Central memory CD4-positive, alpha-beta T cell (primary cell): Measurements from ENCODE around the gene BTBD1.
A peak's percentile ranks its signal among the peaks of the same experiment; 100 is the strongest.

Experiments used
- DNase-seq: peaks from one replicate; pipeline ENCODE4 v3.0.0; 2022
- total RNA-seq, 3 experiments: gene quantifications; one replicate each; lab custom pipeline; 2026; lab: John Stamatoyannopoulos, UW

Gene BTBD1
- total RNA-seq: 43.2 to 100 (median 100) reads per million in 3 experiments

- peak; percentile 75 for DNase-seq
These were observed at the start of gene BTBD1 for GRCh38 chr15:83066734-83067637. Gene BTBD1, minus strand, starts transcription at chr15:83067252. Its CDS starts 101 bp downstream, at chr15:83067151.

DNA sequence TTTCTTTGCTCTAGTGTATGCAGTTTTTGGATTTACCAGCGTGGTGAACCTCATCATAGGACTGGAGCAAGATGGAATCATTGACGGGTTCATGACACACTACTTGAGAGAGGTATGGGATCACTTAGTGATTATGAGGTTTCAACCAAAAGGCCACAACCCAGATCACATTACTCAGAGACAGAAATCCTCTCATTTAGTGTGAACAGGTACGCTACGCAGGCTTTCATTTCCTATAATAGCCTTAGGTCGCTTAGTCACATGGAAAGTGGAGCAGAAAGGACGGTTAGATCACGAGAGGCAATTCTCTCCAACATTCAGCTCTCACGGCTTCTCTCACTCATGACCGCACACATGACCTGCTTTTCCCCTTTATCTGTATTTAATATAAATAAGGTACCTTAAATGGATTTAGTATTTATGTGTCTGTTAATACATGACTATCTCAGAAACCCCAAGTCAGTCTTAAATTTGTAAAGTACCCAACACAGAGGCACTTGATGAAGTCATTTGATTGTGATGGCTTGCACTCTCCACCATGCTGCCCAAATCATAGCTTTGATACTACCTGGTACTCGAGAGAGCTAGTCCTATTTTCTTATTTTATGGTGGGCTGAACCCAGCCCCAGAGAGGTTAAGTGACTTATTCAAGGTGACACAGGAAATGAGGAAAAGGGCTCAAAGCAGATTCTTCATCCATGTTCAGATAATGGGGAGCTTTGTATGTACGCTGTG, 48.9 kb upstream of the BTBD1 start:
- no peak for DNase-seq

GRCh38 chr15:83115410-83115809, 48.4 kb upstream of the BTBD1 start:
- DNase-seq: no peak

DNA sequence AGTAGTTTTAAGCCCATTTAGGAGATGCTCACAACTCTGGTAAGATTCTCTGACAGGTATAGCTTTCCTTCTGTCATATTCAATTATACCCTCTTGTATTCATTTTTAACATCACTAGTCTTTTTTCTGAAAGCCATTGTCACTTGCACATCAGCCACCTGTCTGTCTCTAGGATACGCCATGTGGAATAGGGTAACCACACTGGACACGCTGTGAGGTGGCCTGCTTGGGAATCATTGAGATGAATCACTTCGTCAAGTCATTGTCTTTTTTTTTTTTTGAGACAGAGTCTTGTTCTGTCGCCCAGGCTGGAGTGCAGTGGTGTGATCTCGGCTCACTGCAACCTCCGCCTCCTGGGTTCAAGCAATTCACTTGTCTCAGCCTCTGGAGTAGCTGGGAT, 47.8 kb upstream of the BTBD1 start:
- DNase-seq: no peak

GRCh38 chr15:83113881-83114674, 47.0 kb upstream of the BTBD1 start:
- DNase-seq: no peak

DNA sequence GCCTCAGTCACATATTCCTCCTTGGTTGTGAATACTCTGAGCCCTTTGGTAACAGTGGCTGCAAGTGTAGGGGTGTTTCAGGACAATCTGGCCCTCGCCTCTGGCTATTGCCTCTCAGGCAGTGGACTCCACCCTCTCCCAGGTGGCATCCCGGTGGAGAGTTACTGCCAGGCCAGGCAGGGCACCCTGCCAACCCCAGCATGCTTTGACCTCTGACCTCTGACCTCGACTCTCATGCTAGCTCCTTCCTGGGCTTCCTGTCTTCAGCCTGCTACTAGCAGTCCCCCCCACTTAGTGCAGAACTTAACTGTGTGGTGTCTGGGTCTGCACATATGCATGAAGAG, 45.9 kb upstream of the BTBD1 start:
- no peak for DNase-seq

- DNase-seq: no peak
These were observed 45.3 kb upstream of the BTBD1 start for GRCh38 chr15:83112233-83112955.

- no peak for DNase-seq
These were observed 44.1 kb upstream of the BTBD1 start for GRCh38 chr15:83111149-83111548.

DNA sequence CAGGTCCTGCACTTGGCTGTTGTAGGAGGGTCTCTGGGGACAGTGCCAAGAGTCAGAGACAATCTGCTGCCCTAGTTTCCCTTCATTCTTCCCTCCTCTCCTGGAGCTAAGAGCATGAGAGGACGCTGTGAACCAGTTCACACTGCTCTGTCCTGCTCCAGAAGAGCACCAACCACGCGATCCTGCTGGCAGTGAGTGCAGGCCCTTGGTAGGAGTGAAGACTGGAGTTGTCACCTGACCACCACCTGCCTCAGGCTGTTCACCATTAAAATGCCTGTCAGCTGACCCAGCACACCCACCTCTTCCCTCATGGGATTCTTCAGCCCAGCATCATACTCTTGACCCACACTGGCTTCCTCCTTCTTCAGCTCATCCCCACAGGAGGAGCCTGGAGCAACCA, 43.3 kb upstream of the BTBD1 start:
- DNase-seq: no peak

GRCh38 chr15:83109532-83109931, 42.5 kb upstream of the BTBD1 start:
- DNase-seq: no peak

DNA sequence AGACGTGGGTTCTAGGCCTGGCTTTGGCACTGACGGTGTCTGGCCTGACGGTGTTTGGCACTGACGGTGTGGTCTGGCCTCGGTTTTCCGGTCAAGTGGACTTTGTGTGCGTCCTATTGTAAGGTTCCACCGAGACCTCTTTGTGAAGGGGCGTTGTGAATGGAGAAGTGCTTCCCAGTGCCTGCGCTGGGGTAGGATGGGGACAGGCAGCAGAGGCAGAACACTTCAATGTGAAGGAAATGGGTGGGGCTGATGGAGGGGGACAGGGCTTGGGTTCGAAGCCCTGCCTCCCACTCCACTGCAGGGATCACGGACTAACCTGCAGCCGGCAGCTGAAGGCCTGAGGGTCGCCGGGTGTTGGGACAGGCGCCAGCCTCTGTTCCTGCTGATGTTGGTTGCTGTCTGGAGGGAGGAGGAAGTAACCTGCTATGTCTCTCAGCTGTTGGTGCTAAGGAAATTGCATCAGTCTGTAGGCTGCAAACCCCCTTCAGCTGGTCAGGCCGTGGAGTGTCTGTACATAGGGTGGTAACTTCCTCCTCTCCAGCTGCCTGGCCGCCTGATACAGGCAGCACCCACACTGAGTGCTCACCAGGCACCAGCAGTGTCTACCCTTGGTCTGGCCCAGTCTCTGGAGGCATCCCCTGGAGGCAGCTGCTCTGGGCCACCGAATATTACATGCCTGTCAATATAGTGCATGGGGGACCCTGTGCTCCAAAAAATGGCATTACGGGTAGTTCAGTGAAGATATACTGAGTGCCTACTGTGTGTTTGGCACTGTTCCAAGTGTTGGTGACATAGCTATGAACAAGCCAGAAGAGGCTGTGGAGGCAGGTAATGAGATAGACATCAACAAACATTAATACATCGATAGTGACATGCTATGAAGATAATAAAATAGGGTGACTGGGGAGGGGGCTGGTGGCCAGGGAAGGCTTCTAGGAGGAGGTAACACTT, 41.5 kb upstream of the BTBD1 start:
- no peak for DNase-seq

GRCh38 chr15:83107841-83108181, 40.8 kb upstream of the BTBD1 start:
- DNase-seq: no peak

GRCh38 chr15:83106994-83107840, 40.2 kb upstream of the BTBD1 start, which contains the start of gene TM6SF1:
Gene TM6SF1, plus strand, starts transcription at chr15:83107645. Its CDS starts 36 bp downstream, at chr15:83107681.
- DNase-seq: no peak

GRCh38 chr15:83105440-83105839, 38.4 kb upstream of the BTBD1 start:
- no peak for DNase-seq

DNA sequence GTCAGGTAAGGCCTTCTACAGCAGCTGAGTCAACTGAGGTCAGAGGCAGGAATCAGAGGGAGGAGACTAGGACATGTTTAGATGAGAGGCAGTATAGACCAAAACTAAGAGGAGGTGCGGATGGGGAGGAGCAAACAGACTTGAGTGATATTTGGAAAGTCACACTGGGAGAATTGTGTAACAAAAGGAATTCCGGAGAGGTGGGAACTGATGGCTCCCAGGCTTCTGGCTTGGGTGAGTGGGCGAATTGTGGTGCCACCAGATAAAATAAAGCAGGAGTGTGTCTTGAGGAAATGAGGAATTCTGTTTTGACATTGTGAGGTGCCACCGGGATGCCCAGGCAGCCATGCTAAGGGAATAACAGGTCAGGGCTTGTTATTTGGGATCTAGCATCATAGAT, 37.1 kb upstream of the BTBD1 start:
- DNase-seq: no peak

DNA sequence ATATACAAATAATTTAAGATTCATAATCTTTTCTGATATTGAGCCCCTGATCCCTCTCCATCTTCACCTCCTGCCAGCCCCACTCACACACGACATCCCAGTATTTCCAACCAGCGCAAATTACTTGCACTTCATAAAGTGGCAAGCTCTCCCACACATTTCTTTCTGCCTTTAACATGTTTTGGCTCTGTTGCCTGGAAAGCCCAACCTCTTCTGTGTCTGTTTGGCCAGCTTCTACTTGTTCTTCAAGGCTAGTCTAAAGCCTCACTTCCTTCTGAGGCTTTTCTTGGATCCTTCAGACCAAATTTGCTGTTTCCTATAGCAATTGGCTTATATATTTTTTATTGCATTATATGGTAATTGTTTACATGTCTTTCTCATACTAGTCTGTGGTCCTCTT, 35.3 kb upstream of the BTBD1 start:
- no peak for DNase-seq

- DNase-seq: no peak
These were observed 33.1 kb upstream of the BTBD1 start for GRCh38 chr15:83100097-83100646.

GRCh38 chr15:83099290-83099689, 32.2 kb upstream of the BTBD1 start:
- no peak for DNase-seq

- DNase-seq: no peak
These were observed 31.0 kb upstream of the BTBD1 start for GRCh38 chr15:83098079-83098478.

GRCh38 chr15:83094583-83094982, 27.5 kb upstream of the BTBD1 start:
- no peak for DNase-seq
